Panc1 (cell line): ENCODE results near the gene HTATSF1.

Source experiments
- POLR2AphosphoS5 ChIP-seq: IDR thresholded peaks from 2 replicates; pipeline ENCODE4 v1.6.1; 2012; ENCODE audit warnings: mild to moderate bottlenecking, low read depth, low read length, moderate library complexity
- TCF7L2 ChIP-seq: IDR thresholded peaks from 2 replicates; pipeline ENCODE4 v1.6.1; 2011; ENCODE audit warnings: mild to moderate bottlenecking, low read depth, low read length, inconsistent platforms
- TF ChIP-seq, protein P1 (sequence below): fragments of 450-650 bp; IDR thresholded peaks from 2 replicates; pipeline ENCODE4 v1.5.1; 2017; ENCODE audit warnings: mild to moderate bottlenecking

- TF ChIP-seq, protein P1, sequence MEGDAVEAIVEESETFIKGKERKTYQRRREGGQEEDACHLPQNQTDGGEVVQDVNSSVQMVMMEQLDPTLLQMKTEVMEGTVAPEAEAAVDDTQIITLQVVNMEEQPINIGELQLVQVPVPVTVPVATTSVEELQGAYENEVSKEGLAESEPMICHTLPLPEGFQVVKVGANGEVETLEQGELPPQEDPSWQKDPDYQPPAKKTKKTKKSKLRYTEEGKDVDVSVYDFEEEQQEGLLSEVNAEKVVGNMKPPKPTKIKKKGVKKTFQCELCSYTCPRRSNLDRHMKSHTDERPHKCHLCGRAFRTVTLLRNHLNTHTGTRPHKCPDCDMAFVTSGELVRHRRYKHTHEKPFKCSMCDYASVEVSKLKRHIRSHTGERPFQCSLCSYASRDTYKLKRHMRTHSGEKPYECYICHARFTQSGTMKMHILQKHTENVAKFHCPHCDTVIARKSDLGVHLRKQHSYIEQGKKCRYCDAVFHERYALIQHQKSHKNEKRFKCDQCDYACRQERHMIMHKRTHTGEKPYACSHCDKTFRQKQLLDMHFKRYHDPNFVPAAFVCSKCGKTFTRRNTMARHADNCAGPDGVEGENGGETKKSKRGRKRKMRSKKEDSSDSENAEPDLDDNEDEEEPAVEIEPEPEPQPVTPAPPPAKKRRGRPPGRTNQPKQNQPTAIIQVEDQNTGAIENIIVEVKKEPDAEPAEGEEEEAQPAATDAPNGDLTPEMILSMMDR: no peak
- TF ChIP-seq POLR2AphosphoS5: no peak
- no peak for TF ChIP-seq TCF7L2
Observed at GRCh38 chrX:136464589-136464988, 32.8 kb upstream of the HTATSF1 start.
